Smooth muscle cell (in vitro differentiated cells): Measurements from ENCODE around the gene TDRD12. TPM values are rescaled to one million over a fixed set of nuclear protein-coding genes. Genes with fewer than 3 reads are reported as not detected.
"Not testable (repeated sequence)": the region's sequence is repeated elsewhere in the genome, so short reads cannot be mapped to it uniquely, and the experiment has no call there.

ENCODE experiments used
- DNase-seq: peaks from one replicate; lab custom pipeline; 2025; ENCODE audit not compliant: unreplicated experiment; lab: John Stamatoyannopoulos, UW
- H2AFZ ChIP-seq: fragments of 200-600 bp; sonication (generic); 2 replicates; pipeline ENCODE4 v1.6.0; 2016; ENCODE audit warnings: antibody characterized with exemption, low read depth, mild to moderate bottlenecking
- H3F3A ChIP-seq: fragments of 200-600 bp; sonication (generic); 2 replicates; pipeline ENCODE4 v1.6.0; 2017; ENCODE audit warnings: antibody characterized with exemption, low read depth
- H3K27ac ChIP-seq: fragments of 200-600 bp; sonication (generic); 2 replicates; pipeline ENCODE4 v1.5.1; 2016; ENCODE audit warnings: low read depth, mild to moderate bottlenecking
- H3K27me3 ChIP-seq: fragments of 200-600 bp; sonication (generic); 2 replicates; pipeline ENCODE4 v1.6.1; 2016; ENCODE audit warnings: low read depth, mild to moderate bottlenecking
- H3K36me3 ChIP-seq: fragments of 200-600 bp; sonication (generic); 2 replicates; pipeline ENCODE4 v1.5.1; 2016; ENCODE audit warnings: low read depth
- H3K4me1 ChIP-seq: fragments of 200-600 bp; sonication (generic); 2 replicates; pipeline ENCODE4 v1.5.1; 2016; ENCODE audit warnings: low read depth
- H3K4me2 ChIP-seq: fragments of 200-600 bp; sonication (generic); 2 replicates; pipeline ENCODE4 v1.6.0; 2016; ENCODE audit warnings: mild to moderate bottlenecking
- H3K4me3 ChIP-seq: fragments of 200-600 bp; sonication (generic); 2 replicates; pipeline ENCODE4 v1.5.1; 2016; ENCODE audit warnings: mild to moderate bottlenecking
- H3K79me2 ChIP-seq: fragments of 200-600 bp; sonication (generic); 2 replicates; pipeline ENCODE4 v1.6.0; 2016; ENCODE audit warnings: low read depth, mild to moderate bottlenecking
- H3K9ac ChIP-seq: fragments of 200-600 bp; sonication (generic); 2 replicates; pipeline ENCODE4 v1.6.0; 2016; ENCODE audit warnings: low read depth
- H3K9me3 ChIP-seq: fragments of 200-600 bp; sonication (generic); replicated peaks from 2 replicates; pipeline ENCODE4 v1.5.1; 2016; ENCODE audit warnings: low read depth
- H4K20me1 ChIP-seq: fragments of 200-600 bp; sonication (generic); 2 replicates; pipeline ENCODE4 v1.6.0; 2016; ENCODE audit warnings: low read depth
- WGBS: methylation state at CpG from one replicate; pipeline ENCODE4 v1.1.7; 2016; ENCODE audit warnings: low lambda C conversion rate; 5-methylcytosine and 5-hydroxymethylcytosine counted together
- polyA plus RNA-seq: library from polyadenylated mRNA; unstranded; fragments of >200 nt; fragmentation: Nextera tagmentation; extraction: Ambion mirVana; gene quantifications from 2 replicates; pipeline ENCODE4 v1.2.1, GENCODE V29; 2016
- total RNA-seq: library from RNA; depleted of rRNA; stranded (reverse); fragments of >200 nt; gene quantifications from 2 replicates; pipeline ENCODE4 v1.2.3, GENCODE V29; 2014
- TF ChIP-seq, protein P1 (sequence below): fragments of 200-600 bp; sonication (generic); IDR thresholded peaks from 2 replicates; pipeline ENCODE4 v1.5.1; 2017; ENCODE audit warnings: borderline replicate concordance, mild to moderate bottlenecking, antibody characterized with exemption; ENCODE audit not compliant: insufficient read depth, poor library complexity, severe bottlenecking

The TDRD12 gene
- total and polyA plus RNA-seq, 2 experiments from 2014 or later = 0.05 to 1.1 TPM

DNA sequence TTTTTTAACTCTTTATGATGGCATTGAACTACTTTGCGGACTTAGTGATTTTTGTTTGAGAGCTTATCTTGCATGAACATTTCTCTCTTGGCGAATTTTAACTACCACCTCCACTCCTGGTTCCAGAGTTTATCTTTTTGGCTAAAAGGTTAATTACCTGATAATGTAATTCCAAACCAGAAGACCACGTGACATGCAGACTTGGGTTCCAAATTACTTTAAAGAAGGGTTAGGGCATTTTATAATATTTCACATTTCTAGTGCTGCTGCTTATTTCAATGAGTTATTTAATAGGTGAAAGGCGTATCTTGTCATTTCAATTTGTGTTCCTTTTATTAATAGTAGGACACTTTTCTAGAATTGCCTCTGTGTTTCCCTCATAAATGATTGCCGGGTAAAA, 52.0 kb downstream of the TDRD12 start:
- no peak overlapping the region for H2AFZ ChIP-seq
- no peaks in the 10 kb centered on the region for H3K79me2 ChIP-seq
- no peak overlapping the region for H3K4me2 ChIP-seq
- H4K20me1 ChIP-seq = no peaks in the 10 kb centered on the region
- H3K27me3 ChIP-seq = no peaks in the 10 kb centered on the region
- DNase-seq = no peak
- no peaks in the 10 kb centered on the region for H3K4me1 ChIP-seq
- no peaks in the 10 kb centered on the region for H3K9me3 ChIP-seq
- no peaks in the 10 kb centered on the region for H3F3A ChIP-seq
- 92% methylated on average over 5 of the region's 5 CpGs for WGBS
- H3K9ac ChIP-seq = no peak overlapping the region
- TF ChIP-seq, protein P1, sequence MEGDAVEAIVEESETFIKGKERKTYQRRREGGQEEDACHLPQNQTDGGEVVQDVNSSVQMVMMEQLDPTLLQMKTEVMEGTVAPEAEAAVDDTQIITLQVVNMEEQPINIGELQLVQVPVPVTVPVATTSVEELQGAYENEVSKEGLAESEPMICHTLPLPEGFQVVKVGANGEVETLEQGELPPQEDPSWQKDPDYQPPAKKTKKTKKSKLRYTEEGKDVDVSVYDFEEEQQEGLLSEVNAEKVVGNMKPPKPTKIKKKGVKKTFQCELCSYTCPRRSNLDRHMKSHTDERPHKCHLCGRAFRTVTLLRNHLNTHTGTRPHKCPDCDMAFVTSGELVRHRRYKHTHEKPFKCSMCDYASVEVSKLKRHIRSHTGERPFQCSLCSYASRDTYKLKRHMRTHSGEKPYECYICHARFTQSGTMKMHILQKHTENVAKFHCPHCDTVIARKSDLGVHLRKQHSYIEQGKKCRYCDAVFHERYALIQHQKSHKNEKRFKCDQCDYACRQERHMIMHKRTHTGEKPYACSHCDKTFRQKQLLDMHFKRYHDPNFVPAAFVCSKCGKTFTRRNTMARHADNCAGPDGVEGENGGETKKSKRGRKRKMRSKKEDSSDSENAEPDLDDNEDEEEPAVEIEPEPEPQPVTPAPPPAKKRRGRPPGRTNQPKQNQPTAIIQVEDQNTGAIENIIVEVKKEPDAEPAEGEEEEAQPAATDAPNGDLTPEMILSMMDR = no peak
- no peak overlapping the region for H3K27ac ChIP-seq
- no peak overlapping the region for H3K4me3 ChIP-seq
- H3K36me3 ChIP-seq = no peaks in the 10 kb centered on the region

DNA sequence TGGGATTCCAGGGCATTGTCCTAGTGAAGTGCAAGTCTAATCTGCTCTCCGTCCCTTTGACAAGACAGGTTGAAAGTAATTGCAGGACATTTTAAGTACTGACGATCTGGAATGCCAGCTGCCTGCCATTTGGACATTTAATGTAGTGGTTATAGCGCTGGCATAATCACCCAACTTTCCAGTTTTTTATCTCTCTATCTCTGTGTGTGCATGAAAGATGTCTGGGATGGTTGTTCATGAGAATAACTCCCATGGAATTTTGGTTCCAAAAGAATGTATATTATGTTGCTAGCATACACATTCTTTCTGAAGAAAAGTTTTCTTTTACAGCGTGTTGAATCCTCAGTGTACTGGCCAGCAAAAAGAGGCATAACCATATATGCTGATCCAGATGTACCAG, 53.6 kb downstream of the TDRD12 start:
- TF ChIP-seq, protein P1 = no peak
- H3F3A ChIP-seq = no peaks in the 10 kb centered on the region

DNA sequence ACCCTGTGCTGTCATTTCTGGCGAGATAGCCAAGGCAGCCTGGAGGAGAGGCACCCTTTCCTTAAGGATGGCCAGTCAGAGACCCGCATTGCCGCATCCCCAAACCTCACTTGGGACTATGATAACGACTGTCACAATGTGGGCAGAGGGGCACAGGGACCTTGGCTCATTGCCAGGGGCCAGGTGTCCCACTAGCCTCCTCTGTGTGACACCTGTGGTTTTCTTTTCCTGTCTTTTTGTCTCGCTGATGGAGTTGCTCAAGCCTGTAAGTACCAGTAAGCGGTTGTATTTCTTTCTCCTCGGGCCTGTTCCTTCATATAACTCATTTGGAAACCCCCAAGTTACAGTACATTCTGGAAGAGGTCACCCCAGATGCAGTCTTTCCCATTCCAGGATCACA, 59.5 kb downstream of the TDRD12 start:
- no peak overlapping the region for H3K4me3 ChIP-seq
- no peak for DNase-seq
- no peaks in the 10 kb centered on the region for H3F3A ChIP-seq
- no peaks in the 10 kb centered on the region for H3K27me3 ChIP-seq
- no peak overlapping the region for H3K27ac ChIP-seq
- no peaks in the 10 kb centered on the region for H4K20me1 ChIP-seq
- H3K9ac ChIP-seq = no peak overlapping the region
- TF ChIP-seq, protein P1 = no peak
- 80% methylated on average over 7 of the region's 7 CpGs for WGBS
- no peak overlapping the region for H3K4me2 ChIP-seq
- no peak overlapping the region for H2AFZ ChIP-seq
- H3K4me1 ChIP-seq = no peaks in the 10 kb centered on the region
- no peaks in the 10 kb centered on the region for H3K79me2 ChIP-seq
- H3K9me3 ChIP-seq = no peaks in the 10 kb centered on the region
- no peaks in the 10 kb centered on the region for H3K36me3 ChIP-seq

More for the DNA sequence above, 53.6 kb downstream of the TDRD12 start:
- H3K36me3 ChIP-seq = no peaks in the 10 kb centered on the region
- no peak overlapping the region for H3K27ac ChIP-seq
- no peaks in the 10 kb centered on the region for H3K4me1 ChIP-seq
- H3K4me2 ChIP-seq = no peak overlapping the region
- no peak overlapping the region for H3K4me3 ChIP-seq
- no peak for DNase-seq
- H3K27me3 ChIP-seq = no peaks in the 10 kb centered on the region
- no peak overlapping the region for H3K9ac ChIP-seq
- H3K9me3 ChIP-seq = no peaks in the 10 kb centered on the region
- no peaks in the 10 kb centered on the region for H3K79me2 ChIP-seq
- WGBS = 76% methylated on average over 4 of the region's 4 CpGs
- H2AFZ ChIP-seq = no peak overlapping the region
- H4K20me1 ChIP-seq = no peaks in the 10 kb centered on the region

DNA sequence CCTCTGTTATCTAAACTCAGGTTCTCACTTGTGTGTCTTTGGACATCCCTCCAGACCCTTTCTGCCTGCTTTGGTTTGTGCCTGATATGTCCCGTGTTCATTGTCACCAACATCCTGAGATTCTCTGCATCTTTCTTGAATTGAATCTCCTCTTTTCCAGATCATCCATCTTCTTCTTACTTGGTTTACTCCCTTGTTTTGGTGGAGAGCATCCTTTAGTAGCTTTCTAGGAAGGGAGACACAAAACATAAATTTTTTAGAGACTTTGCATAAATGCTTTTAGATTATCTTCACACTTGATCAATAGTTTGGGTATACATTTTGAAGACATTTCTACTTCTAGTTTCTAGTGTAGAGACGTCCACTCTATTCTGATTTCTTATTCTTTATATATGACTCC, 61.7 kb downstream of the TDRD12 start:
- no peaks in the 10 kb centered on the region for H3K79me2 ChIP-seq
- H3K9me3 ChIP-seq = no peaks in the 10 kb centered on the region
- H3K4me3 ChIP-seq = no peak overlapping the region
- no peaks in the 10 kb centered on the region for H3K4me1 ChIP-seq
- TF ChIP-seq, protein P1 = no peak
- H3K4me2 ChIP-seq = no peak overlapping the region
- H3F3A ChIP-seq = no peaks in the 10 kb centered on the region
- H3K27me3 ChIP-seq = no peaks in the 10 kb centered on the region
- H3K36me3 ChIP-seq = no peaks in the 10 kb centered on the region
- H2AFZ ChIP-seq = no peak overlapping the region
- H3K9ac ChIP-seq = no peak overlapping the region
- H3K27ac ChIP-seq = no peak overlapping the region
- H4K20me1 ChIP-seq = no peaks in the 10 kb centered on the region
- no peak for DNase-seq
- 93% methylated on average over 2 of the region's 2 CpGs for WGBS

DNA sequence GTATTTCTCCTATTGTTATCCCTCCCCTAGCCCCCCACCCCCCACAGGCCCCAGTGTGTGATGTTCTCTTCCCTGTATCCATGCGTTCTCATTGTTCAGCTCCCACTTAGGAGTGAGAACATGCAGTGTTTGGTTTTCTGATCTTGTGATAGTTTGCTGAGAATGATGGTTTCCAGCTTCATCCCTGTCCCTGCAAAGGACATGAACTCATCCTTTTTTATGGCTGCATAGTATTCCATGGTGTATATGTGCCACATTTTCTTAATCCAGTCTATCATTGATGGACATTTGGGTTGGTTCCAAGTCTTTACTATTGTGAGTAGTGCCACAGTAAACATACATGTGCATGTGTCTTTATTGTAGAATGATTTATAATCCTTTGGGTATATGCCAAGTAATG, 62.5 kb downstream of the TDRD12 start:
- H3K4me1 ChIP-seq, H3F3A ChIP-seq, H3K9ac ChIP-seq, H3K4me3 ChIP-seq, H2AFZ ChIP-seq, H3K36me3 ChIP-seq, H3K4me2 ChIP-seq, H3K27me3 ChIP-seq, DNase-seq, H3K79me2 ChIP-seq, H3K9me3 ChIP-seq, H3K27ac ChIP-seq, H4K20me1 ChIP-seq: not testable (repeated sequence)
- WGBS = 100% methylated on average over 1 of the region's 1 CpG

DNA sequence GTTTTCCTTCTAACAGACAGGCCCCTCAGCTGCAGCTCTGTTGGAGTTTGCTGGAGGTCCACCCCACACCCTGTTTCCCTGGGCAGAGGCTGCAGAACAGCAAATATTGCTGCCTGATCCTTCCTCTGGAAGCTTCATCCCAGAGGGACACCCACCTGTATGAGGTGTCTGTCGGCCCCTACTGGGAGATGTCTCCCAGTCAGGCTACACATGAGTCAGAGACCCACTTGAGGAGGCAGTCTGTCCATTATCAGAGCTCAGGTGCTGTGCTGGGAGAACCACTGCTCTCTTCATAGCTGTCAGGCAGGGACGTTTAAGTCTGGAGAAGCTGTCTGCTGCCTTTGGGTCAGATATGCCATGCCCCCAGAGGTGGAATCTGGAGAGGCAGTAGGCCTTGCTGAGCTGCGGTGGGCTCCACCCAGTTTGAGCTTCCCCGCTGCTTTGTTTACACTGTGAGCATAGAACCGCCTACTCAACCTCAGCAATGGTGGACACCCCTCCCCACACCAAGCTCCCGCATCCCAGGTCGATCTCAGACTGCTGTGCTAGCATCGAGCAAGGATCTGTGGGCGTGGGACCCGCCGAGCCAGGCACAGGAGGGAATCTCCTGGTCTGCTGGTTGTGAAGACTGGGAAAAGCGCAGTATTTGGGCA, 67.7 kb downstream of the TDRD12 start:
- not testable (repeated sequence) for H3K36me3 ChIP-seq, H2AFZ ChIP-seq, H3K4me3 ChIP-seq, H3K27ac ChIP-seq, H3K9me3 ChIP-seq, H3K27me3 ChIP-seq, H3K9ac ChIP-seq, H3K4me2 ChIP-seq, DNase-seq, H4K20me1 ChIP-seq, H3F3A ChIP-seq, H3K4me1 ChIP-seq, H3K79me2 ChIP-seq
- whole genome bisulfite sequencing = 52% methylated on average over 12 of the region's 12 CpGs
